ENCODE measurements around the gene F12. TPM values are rescaled to one million over a fixed set of nuclear protein-coding genes. Genes with fewer than 3 reads are reported as not detected.
"Not testable (repeated sequence)": the region's sequence is repeated elsewhere in the genome, so short reads cannot be mapped to it uniquely, and the experiment has no call there.

F12 gene
- polyA plus RNA-seq, 3 donors, result 1.4 to 5.5 (median 1.5) TPM

DNA sequence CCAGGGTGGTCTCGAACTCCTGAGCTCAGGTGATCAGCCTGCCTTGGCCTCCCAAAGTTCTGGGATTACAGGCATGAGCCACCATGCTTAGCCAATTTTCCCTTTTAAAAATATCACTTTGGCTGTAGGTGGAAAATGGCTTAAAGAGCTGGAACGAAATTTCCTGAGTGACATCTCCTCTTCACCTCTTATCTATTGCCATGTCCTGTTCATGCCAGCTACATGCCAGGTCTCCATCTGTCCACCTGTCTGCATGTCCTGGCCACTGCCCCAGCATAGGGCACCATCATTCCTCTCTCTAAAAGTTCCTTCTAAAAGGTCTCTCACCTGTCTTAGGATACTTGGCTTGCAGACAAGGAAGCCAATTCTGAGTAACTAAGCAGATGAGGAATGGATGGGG is 14.3 kb upstream of the F12 start:
- H3K36me3 Mint-ChIP-seq, result peaks cover 0 to 11% of the 10 kb centered on the region in 2 donors
- peaks cover 49% of the 10 kb centered on the region for H3K4me1 Mint-ChIP-seq
- no peak overlapping the region for H3K27ac ChIP-seq (ENCODE audit: low read depth in 1 of 2, low read length in 2 of 2)
- intact Hi-C loops (cut with micrococcal nuclease), result no loop called here
- H3K4me3 Mint-ChIP-seq, result no peak overlapping the region
- peaks cover 40 to 55% of the 10 kb centered on the region in 2 donors for H3K4me1 ChIP-seq (ENCODE audit: control insufficient read depth in 1 of 2, insufficient read depth in 2 of 2, low read length in 2 of 2)
- no peak for TF ChIP-seq CTCF (IDR thresholded peaks at IDR 0.05)
- H3K27me3 ChIP-seq (ENCODE audit: control insufficient read depth in 2 of 2, insufficient read depth in 2 of 2, low read length in 2 of 2), result no peaks in the 10 kb centered on the region
- H2AFZ ChIP-seq (ENCODE audit: insufficient read depth, low read depth, low read length, poor library complexity, severe bottlenecking), result no peak overlapping the region
- no peak overlapping the region for H3K4me3 ChIP-seq (replicated peaks in 1 of 3; ENCODE audit: low read depth in 2 of 3, low read length in 3 of 3)
- H3K27ac Mint-ChIP-seq, result peak overlapping the region in 1 of 7 donors; percentile 58
- no peaks in the 10 kb centered on the region for H3K36me3 ChIP-seq (replicated peaks in 1 of 2; ENCODE audit: control insufficient read depth in 1 of 2, insufficient read depth in 2 of 2, low read length in 2 of 2)
- H3K9me3 ChIP-seq (replicated peaks in 1 of 2; ENCODE audit: control insufficient read depth in 1 of 2, insufficient read depth in 1 of 2, low read length in 2 of 2), result no peaks in the 10 kb centered on the region
- no peak overlapping the region for H3K9ac ChIP-seq (ENCODE audit: insufficient read depth, low read length, poor library complexity, severe bottlenecking)
- H3K79me2 ChIP-seq (ENCODE audit: insufficient read depth, low read length), result peaks cover 21% of the 10 kb centered on the region
- H3K9me3 Mint-ChIP-seq, result peaks cover 0 to 4% (median 0%) of the 10 kb centered on the region in 7 donors
- no CpG with 5 or more reads among the region's 2 CpGs for WGBS (ENCODE audit: insufficient coverage)
- H4K20me1 ChIP-seq (ENCODE audit: insufficient read depth, low read length), result peaks cover 3% of the 10 kb centered on the region
- DNase-seq, result no peak
- H3K4me2 ChIP-seq (replicated peaks; ENCODE audit: extremely low read depth, low read length, poor library complexity, severe bottlenecking), result no peak overlapping the region
- H3K27me3 Mint-ChIP-seq (ENCODE audit: low read depth in 3 of 3), result peaks cover 0 to 1% (median 0%) of the 10 kb centered on the region in 3 donors

DNA sequence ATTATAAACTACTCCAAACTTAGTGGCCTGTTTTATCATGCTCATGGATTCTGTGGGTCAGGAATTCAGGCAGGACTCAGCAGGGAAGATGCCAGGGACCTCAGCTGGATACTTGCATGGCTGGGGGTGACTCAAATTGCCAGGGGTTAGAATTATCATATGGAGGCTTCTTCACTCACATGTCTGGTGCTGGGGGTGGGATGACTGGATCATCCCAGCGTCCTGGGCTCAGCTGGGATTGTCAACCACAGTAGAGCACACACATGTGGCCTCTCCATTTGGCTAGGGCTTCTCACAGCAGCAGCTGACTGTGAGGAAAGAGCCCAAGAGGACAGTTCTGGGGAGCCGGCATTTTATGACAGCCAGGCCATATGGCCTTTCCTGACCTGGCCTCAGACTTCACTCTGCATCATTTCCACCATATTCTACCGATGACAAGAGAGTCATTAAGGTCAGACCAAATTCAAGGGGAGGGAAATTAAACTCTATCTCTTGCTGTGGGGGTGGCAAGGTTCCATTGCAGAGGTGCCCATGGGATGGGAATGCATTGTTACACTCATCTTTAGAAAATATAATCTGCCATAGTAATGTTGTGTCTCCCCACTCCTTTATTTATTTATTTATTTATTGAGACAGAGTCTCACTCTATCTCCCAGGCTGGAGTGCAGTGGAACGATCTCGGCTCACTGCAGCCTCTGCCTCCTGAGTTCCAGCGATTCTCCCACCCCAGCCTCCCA is 11.9 kb upstream of the F12 start:
- no peaks in the 10 kb centered on the region for H3K36me3 ChIP-seq (replicated peaks in 1 of 2; ENCODE audit: control insufficient read depth in 1 of 2, insufficient read depth in 2 of 2, low read length in 2 of 2)
- H3K4me1 ChIP-seq (ENCODE audit: control insufficient read depth in 1 of 2, insufficient read depth in 2 of 2, low read length in 2 of 2), result peaks cover 40 to 52% of the 10 kb centered on the region in 2 donors
- no CpG with 5 or more reads among the region's 6 CpGs for WGBS (ENCODE audit: insufficient coverage)
- peaks cover 51% of the 10 kb centered on the region for H3K4me1 Mint-ChIP-seq
- H3K27me3 ChIP-seq (ENCODE audit: control insufficient read depth in 2 of 2, insufficient read depth in 2 of 2, low read length in 2 of 2), result no peaks in the 10 kb centered on the region
- intact Hi-C loops (cut with micrococcal nuclease), result no loop called here
- no peaks in the 10 kb centered on the region for H3K36me3 Mint-ChIP-seq
- H3K9me3 Mint-ChIP-seq, result peaks cover 0 to 4% (median 0%) of the 10 kb centered on the region in 7 donors
- H3K27ac ChIP-seq (ENCODE audit: low read depth in 1 of 2, low read length in 2 of 2), result no peak overlapping the region
- no peaks in the 10 kb centered on the region for H4K20me1 ChIP-seq (ENCODE audit: insufficient read depth, low read length)
- H3K4me3 ChIP-seq (replicated peaks in 1 of 3; ENCODE audit: low read depth in 2 of 3, low read length in 3 of 3), result no peak overlapping the region
- H3K79me2 ChIP-seq (ENCODE audit: insufficient read depth, low read length), result no peaks in the 10 kb centered on the region
- H3K4me2 ChIP-seq (replicated peaks; ENCODE audit: extremely low read depth, low read length, poor library complexity, severe bottlenecking), result no peak overlapping the region
- no peaks in the 10 kb centered on the region for H3K27me3 Mint-ChIP-seq (ENCODE audit: low read depth in 3 of 3)
- H3K9me3 ChIP-seq (replicated peaks in 1 of 2; ENCODE audit: control insufficient read depth in 1 of 2, insufficient read depth in 1 of 2, low read length in 2 of 2), result no peaks in the 10 kb centered on the region
- no peak overlapping the region for H2AFZ ChIP-seq (ENCODE audit: insufficient read depth, low read depth, low read length, poor library complexity, severe bottlenecking)
- H3K9ac ChIP-seq (ENCODE audit: insufficient read depth, low read length, poor library complexity, severe bottlenecking), result no peak overlapping the region
- DNase-seq, result no peak
- TF ChIP-seq CTCF (IDR thresholded peaks at IDR 0.05), result no peak
- peak overlapping the region in 2 of 7 donors; percentile 46 to 53 for H3K27ac Mint-ChIP-seq
- no peak overlapping the region for H3K4me3 Mint-ChIP-seq

GRCh38 chr5:177420472-177420871 is 11.1 kb upstream of the F12 start:
- H3K9me3 ChIP-seq (replicated peaks in 1 of 2; ENCODE audit: control insufficient read depth in 1 of 2, insufficient read depth in 1 of 2, low read length in 2 of 2); H4K20me1 ChIP-seq (ENCODE audit: insufficient read depth, low read length); DNase-seq; H3K79me2 ChIP-seq (ENCODE audit: insufficient read depth, low read length); H2AFZ ChIP-seq (ENCODE audit: insufficient read depth, low read depth, low read length, poor library complexity, severe bottlenecking); H3K36me3 ChIP-seq (replicated peaks in 1 of 2; ENCODE audit: control insufficient read depth in 1 of 2, insufficient read depth in 2 of 2, low read length in 2 of 2); H3K4me3 Mint-ChIP-seq; H3K36me3 Mint-ChIP-seq; intact Hi-C loops (cut with micrococcal nuclease); H3K9me3 Mint-ChIP-seq; H3K27me3 ChIP-seq (ENCODE audit: control insufficient read depth in 2 of 2, insufficient read depth in 2 of 2, low read length in 2 of 2); H3K9ac ChIP-seq (ENCODE audit: insufficient read depth, low read length, poor library complexity, severe bottlenecking); H3K4me3 ChIP-seq (replicated peaks in 1 of 3; ENCODE audit: low read depth in 2 of 3, low read length in 3 of 3); H3K27me3 Mint-ChIP-seq (ENCODE audit: low read depth in 3 of 3); H3K4me2 ChIP-seq (replicated peaks; ENCODE audit: extremely low read depth, low read length, poor library complexity, severe bottlenecking): not testable (repeated sequence)
- Mint-ChIP-seq H3K4me1 (peaks cover 55% of the 10 kb centered on the region), H3K27ac (peak overlapping the region in 5 of 7 donors; percentile 80 to 92 (median 86))
- 100% methylated on average over 2 of the region's 7 CpGs for WGBS (ENCODE audit: insufficient coverage)
- Histone ChIP-seq H3K4me1 (ENCODE audit: control insufficient read depth in 1 of 2, insufficient read depth in 2 of 2, low read length in 2 of 2) (peaks cover 41 to 55% of the 10 kb centered on the region in 2 donors), H3K27ac (ENCODE audit: low read depth in 1 of 2, low read length in 2 of 2) (peak overlapping the region in 1 of 2 donors; percentile 68)
